Measurements from ENCODE around the gene CD3D. TPM values are rescaled to one million over a fixed set of nuclear protein-coding genes. Genes with fewer than 3 reads are reported as not detected.
A peak's percentile ranks its signal among the peaks of the same experiment; 100 is the strongest.

CD3D gene
- polyA plus RNA-seq (ENCODE audit: insufficient read length in 3 of 3), result under 1 TPM; 0.25 to 0.61 (median 0.35) TPM

DNA sequence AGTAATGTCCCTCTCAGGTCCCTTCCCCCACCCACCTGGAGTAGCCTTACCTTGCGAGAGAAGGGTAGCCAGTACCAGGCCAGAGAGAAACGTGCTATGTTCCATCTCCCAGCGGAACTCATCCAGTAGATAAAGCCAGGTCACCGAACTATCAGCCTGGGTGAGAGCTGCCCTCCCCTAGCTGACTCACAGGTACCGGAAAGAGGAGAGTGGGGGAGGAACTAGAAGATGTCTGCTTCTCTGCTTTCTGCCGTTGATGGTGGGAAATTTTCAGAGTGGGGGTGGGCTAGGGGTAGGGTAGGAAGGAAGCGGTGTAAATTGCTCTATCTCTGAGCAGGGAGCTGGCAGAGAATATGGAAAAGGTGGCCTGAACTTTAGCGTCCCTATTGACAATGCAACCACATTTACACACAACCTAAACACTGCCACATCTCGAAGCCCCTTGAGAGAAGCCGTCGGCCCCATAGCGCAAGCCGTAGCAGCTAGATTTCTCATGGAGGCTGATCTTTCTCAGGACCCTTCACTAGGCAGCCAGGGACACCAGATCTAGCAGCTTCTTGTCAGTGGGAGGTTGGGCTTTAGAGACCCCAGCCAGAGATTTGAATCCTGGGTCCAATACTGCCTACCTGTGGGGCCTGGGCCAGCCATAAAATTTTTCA is at the start of gene CD3D:
Gene CD3D, minus strand, starts transcription at position 203 of the 659 bp plus-strand sequence. Its CDS starts 98 bp downstream, at position 105.
- no peak for DNase-seq (ENCODE audit: low read depth in 3 of 3, low spot score in 2 of 3)

DNA sequence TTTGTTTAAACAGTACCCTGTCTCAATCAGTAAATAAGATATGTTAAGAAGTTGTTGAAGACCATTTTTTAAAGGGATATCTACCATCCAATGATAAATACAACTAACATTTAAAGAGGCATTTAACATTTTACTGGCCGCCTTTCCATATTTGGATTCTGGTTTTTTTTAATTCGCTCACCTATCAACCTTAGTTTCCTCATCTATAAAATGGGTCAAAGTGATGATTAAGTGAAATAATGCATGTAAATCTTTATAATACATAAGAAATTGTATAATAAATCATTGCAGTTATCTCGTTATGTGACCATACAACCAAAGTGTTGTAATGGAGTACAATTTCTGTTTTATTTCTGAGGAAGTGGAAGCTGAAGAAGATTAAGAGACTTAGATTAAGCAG is 41.2 kb upstream of the CD3D start:
- DNase-seq (ENCODE audit: low read depth in 3 of 3, low spot score in 2 of 3), result no peak

DNA sequence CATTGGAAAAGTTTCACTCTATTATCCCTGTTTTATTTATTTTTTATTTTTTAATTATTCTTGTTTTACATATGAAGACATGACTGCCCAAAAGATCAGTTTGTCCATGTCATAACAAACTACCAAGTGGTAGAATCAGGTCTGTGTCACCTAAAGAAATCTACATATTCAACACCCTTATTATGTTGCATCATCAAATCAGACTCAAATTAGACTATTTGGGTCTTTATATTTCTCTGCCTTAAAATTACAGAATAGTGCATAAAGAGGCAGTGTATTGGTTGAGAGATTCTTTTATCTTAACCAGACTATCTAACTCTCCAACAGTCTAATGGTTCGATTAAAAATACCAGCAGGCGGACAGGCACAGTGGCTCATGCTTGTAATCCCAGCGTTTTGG is 40.4 kb upstream of the CD3D start:
- no peak for DNase-seq (ENCODE audit: low read depth in 3 of 3, low spot score in 2 of 3)

DNA sequence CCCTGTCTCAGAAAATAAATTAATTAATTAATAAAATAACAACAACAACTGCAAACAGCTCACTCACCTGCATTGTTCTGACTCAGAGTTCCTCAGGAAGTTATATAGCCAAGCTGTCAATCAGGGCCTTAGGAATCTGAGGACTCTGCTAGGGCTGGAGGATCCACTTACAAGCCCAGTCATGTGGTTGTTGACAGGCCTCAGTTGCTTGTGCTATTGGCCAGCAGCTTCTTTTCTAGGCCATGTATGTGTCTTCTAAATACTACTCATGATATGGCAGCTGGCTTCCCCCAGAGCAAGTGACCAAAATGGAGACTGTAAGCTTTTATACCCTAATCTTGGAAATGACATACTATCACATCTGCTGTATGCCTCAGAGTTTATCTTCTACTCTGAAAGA is 38.1 kb upstream of the CD3D start:
- no peak for DNase-seq (ENCODE audit: low read depth in 3 of 3, low spot score in 2 of 3)

DNA sequence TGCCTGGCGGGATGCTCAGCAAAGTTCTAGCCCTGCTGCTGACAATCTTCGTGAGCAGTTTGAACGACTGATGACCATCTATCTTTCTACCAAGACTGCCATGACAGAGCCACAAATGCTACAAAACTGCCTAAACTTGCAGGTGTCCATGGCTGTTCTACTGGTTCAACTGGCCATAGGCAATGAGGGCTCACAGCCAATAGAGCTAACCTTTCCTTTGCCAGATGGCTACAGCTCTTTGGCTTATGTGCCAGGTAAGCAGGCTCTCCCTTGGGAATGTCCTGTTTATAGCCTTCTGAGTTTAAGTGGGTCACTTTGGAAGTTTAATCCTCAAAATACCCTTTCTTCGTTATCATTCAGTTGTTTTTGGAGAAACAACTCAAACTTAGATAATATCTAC is 37.0 kb upstream of the CD3D start:
- no peak for DNase-seq (ENCODE audit: low read depth in 3 of 3, low spot score in 2 of 3)

DNA sequence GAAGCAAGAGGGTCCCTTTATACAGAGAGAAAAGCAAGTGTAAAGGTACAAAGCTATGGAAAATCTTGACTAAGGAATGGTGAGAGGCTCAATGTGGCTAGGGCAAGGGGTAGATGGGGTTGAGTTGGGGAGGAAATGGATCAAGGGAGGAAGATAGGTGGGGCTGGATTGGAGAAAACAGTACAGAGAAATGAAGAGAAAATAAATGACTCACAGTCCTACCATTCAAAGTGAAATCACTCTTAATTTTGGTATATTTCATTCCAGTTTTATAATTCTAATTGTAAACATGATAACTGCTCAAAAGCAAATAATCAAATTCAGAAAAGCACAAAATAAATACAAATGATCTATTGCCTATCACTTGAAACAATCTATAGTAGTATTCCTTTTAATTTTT is 33.5 kb upstream of the CD3D start:
- DNase-seq (ENCODE audit: low read depth in 3 of 3, low spot score in 2 of 3), result no peak

DNA sequence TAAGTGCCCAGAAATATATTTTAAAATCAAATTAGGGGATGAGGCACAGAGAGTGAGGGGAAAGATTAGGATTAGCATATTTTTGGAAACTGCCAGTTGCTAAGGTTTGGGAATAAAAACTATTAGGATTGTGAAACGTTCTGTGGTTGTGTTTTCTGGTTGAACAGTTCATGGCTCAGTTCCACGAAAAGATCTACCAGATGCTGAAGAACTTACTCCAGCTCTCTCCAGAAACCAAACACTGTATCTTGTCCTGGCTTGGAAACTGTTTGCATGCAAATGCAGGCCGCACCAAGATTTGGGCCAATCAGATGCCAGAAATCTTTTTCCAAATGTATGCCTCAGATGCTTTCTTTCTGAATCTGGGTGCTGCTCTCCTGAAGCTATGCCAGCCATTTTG is 32.2 kb upstream of the CD3D start:
- no peak for DNase-seq (ENCODE audit: low read depth in 3 of 3, low spot score in 2 of 3)

DNA sequence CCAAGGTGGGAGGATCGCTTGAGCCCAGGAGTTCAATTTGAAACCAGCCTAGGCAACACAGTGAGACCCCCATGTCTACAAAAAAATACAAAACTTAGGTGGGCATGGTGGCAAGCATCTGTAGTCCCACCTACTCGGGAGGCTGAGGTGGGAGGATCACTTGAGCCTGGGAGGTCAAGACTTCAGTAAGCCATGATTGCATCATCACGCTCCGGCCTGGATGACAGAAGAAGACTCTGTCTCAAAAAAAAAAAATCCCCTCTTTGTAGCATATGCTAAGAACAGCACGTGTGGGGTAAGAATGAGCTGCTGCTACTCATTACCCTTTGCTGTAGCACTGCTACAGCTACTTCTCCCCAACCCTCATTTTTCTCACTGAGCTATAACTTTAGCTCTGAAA is 31.4 kb upstream of the CD3D start:
- DNase-seq (ENCODE audit: low read depth in 3 of 3, low spot score in 2 of 3), result no peak

DNA sequence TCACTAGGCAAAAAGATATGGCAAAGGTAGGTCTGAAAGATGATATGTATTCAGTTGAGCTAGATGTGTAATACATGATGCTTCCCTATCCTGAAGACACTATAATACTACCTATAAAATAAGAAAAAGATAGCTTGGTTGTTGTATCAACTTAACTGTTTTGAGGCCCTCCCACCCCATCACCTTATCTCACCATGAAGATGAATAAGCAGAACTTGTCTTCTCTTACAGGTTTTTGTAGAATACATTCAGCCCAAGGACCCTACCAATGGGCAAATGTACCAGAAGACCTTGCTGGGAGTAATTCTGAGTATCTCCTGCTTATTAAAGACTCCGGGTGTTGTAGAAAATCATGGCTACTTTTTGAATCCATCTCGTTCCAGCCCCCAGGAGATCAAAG is 30.8 kb upstream of the CD3D start:
- no peak for DNase-seq (ENCODE audit: low read depth in 3 of 3, low spot score in 2 of 3)

DNA sequence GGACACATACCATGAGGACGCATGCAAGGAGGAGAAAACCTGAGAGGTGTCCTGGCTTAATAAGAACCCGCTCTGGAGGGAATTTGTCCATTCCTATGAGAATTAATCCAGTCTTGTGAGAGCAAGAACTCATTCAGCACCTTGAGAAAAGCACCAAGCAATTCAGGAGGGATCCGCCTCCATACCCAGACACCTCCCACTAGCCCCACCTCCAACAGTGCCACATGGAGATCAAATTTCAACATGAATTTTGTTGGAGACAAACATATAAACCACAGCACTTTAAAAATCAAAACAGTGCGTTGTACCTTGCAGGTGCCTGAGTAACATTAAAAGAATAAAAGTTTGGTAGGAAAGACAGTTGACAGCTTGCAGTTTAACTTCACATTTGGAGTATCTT is 28.3 kb upstream of the CD3D start:
- no peak for DNase-seq (ENCODE audit: low read depth in 3 of 3, low spot score in 2 of 3)

DNA sequence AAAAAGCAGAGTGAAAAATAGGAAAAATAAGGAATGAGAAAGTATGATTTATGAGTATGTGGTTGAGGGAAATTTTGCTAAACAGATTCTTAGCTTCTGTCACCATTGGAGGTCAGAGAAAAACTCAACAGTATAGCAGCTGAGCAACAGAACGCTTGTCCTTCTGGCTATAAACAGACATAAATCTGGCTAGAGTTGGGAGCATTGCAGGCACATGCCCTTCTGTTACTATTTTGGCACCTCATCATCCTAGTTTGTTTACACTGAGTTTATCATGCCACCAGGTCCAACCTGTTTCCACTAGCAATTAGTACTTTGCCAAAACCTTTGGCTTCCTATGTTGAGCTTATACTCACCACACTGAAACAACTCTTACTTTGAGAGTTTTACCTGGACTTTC is 23.8 kb upstream of the CD3D start:
- no peak for DNase-seq (ENCODE audit: low read depth in 3 of 3, low spot score in 2 of 3)

DNA sequence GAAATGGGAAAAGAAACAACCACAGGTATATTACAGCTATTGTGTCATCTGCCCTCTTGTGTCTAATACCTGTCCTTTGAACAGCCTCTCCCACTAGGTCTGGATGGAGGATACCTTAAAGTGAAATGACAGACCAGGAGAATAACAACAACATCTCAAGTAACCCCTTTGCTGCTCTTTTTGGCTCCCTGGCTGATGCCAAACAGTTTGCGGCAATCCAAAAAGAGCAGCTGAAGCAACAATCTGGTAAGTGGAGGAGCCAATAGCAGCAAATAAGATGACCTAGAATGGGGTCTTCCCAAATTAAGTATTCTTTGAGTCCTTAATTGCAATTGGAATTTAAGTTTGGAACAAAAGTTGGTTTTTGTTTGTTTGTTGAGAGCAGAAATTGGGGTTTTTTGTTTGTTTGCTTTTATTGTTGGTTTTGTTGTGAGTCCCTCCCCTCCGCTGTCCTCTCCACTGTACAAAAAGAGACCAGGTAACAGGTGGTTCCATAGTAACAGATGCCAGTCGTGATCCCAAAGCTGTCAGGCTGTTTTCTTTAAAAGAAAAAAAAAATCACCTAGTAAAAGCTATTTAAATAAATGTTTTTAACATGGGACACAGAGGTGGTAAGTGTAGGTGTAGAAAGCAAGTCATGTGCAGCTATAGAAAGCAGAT is 22.6 kb upstream of the CD3D start:
- DNase-seq (ENCODE audit: low read depth in 3 of 3, low spot score in 2 of 3), result no peak

DNA sequence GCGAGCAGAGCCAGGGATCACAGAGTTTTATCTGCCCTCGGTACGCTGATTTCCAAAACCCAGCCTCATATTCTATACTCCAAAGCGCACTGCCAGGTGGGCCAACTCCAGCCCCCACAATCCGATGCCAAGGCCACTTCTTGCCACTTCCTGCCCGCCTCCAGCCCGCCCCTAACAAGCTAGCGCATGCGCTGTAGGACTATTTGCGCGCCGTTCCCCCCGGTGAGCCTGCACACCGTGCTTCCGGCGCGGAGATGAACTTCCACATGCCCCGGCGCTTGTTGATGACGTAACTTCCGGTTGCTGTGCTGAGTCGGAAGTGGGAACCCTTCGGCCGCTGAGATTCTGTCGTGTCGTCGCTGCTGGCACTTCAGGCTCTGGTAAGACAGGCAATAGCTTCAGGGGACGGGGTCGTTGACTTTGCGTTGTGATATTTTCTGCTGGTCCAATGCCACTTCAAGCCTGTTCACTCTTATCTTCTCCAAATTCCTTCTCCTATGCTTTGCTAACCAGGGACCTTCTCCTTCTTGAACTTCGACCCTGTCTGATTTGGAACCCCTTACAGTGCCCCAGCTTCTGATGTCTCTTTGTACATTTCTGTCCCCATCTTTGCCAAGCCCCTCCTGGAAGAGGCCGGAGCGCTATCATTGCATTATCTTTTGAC is 16.9 kb upstream of the CD3D start, which contains the start of gene UBE4A:
Gene UBE4A, plus strand, starts transcription at position 306 of the 664 bp plus-strand sequence. CDS start 5,481 bp downstream, outside the sequence.
- DNase-seq (ENCODE audit: low read depth in 3 of 3, low spot score in 2 of 3), result peak; percentile 87 to 91 (median 90)

DNA sequence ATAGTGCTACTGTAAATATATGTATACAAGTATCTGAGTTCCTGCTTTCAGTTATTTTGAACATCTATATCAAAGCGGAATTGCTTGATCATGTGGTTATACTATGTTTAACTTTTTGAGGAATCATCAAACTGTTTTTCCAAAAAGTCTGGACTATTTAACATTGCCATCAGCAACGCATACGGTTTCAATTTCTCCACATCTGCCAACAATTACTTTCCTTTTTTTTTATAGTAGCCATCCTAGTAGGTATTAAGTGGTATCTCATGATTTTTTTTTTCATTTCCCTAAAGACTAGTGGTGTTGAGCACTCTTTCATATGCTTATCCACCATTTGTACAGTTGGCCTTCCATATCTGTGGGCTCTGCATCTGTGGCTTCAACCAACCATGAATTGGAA is 15.6 kb upstream of the CD3D start:
- no peak for DNase-seq (ENCODE audit: low read depth in 3 of 3, low spot score in 2 of 3)

DNA sequence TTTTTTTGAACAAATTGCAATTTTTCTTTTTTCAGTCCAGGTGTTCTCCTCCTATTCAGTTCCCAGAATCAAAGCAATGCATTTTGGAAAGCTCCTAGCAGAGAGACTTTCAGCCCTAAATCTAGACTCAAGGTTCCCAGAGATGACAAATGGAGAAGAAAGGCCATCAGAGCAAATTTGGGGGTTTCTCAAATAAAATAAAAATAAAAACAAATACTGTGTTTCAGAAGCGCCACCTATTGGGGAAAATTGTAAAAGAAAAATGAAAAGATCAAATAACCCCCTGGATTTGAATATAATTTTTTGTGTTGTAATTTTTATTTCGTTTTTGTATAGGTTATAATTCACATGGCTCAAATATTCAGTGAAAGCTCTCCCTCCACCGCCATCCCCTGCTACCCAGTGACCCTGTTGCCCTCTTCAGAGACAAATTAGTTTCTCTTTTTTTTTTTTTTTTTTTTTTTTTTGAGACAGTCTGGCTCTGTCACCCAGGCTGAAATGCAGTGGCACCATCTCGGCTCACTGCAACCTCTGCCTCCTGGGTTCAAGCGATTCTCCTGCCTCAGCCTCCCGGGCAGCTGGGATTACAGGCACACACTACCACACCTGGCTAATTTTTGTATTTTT is 10.7 kb upstream of the CD3D start:
- peak in 2 of 3 donors; percentile 2 to 3 for DNase-seq (ENCODE audit: low read depth in 3 of 3, low spot score in 2 of 3)

DNA sequence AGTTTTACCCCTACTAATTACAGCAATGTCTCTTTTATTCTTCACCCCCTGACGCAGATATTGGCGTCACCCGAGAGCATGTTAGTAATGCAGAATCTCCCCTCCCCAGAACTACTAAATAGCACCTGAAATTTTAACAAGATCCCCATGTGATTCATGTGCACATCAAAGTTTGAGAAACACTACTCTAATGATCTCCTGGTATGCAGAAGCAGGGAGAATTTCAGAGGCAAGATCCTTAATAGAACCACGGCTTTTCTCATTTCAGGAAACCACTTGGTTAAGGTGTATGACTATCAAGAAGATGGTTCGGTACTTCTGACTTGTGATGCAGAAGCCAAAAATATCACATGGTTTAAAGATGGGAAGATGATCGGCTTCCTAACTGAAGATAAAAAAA is 7.0 kb upstream of the CD3D start:
- DNase-seq (ENCODE audit: low read depth in 3 of 3, low spot score in 2 of 3), result no peak

DNA sequence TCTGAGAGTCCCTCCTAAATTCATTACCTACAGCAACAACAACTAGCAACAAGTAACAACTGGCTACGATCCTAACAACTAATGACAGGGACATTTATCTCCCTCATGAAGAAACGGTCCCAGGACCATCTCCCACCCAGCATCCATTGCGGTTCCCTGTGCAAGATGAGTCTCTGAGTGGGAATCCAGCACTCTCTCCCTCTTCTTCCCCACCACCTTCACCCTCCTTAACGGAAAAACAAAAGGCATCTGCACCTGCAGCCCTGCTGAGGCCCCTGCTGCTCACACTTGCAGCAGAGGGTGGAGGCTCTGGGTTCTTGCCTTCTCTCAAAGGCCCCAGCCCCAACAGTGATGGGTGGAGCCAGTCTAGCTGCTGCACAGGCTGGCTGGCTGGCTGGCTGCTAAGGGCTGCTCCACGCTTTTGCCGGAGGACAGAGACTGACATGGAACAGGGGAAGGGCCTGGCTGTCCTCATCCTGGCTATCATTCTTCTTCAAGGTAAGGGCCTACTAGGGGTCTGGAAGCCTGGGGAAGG is 1.5 kb upstream of the CD3D start, which contains the start of gene CD3G:
Gene CD3G, plus strand, starts transcription at position 364 of the 535 bp plus-strand sequence. Its CDS starts 80 bp downstream, at position 444.
- no peak for DNase-seq (ENCODE audit: low read depth in 3 of 3, low spot score in 2 of 3)

DNA sequence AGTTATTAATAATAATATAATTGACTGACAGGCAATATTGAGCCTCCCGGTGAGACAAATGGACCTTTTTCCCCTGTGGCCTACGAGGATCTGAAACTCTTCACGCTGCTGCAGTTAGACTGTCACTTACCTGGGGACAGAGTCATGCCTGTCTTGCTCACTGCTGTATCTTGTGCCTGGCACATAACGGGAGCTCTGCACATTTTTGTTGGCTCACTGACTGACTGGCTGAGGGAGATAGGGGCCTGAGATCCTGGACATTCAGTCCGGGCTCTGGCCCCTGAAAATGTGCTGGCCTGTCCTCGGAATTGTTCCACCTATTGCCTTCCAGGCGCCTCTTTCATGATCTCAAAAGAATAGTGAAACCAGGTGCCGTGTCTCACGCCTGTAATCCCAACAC is 743 bp upstream of the CD3D start:
- no peak for DNase-seq (ENCODE audit: low read depth in 3 of 3, low spot score in 2 of 3)

DNA sequence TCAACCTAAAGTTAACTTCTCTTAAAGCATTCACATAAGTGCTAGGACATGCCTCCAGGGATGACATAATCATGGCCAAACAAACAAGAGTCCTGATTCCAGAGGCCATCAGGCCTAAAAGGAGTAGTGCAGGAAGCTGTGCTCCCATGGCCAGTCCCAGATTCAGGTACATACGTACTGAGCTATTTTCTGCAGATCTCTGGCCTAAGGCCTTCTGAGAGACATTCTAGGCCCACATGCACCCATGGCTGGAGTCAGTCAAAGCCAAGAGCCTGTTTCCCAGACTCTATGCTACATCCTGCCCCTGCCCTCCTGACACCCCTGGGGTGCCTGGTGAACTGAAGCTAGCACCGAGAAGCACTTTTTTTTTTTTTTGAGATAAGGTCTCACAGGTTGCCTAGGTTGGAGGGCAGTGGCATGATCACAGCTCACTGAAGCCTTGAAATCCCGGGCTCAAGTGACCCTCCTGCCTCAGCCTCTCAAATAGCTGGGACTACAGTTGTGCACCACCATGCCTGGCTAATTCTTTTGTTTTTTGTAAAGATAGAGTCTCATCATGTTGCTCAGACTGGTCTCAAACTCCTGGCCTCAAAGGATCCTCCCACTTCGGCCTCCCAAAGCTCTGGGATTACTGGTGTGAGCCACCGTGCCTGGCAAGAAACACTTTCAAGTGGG is 553 bp downstream of the CD3D start:
- no peak for DNase-seq (ENCODE audit: low read depth in 3 of 3, low spot score in 2 of 3)

DNA sequence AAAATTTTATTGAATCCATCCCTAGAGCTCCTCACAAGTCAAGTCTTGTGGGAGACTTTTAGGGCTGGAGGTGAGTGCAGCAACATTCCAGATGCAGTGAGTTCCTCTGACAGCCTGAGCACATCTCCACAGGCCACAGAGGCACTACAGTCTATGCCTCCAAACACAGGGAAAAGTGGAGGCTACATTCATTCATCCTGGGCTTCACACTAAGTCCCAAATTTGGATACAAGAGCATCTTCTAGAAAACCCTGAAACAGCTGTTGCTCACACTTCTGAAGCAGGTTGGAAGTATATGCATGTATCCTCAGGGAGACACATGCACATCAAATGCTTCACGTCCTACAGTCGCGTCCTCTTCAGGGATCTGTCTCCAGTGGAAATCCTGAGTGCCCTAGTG is 1.2 kb downstream of the CD3D start:
- no peak for DNase-seq (ENCODE audit: low read depth in 3 of 3, low spot score in 2 of 3)

DNA sequence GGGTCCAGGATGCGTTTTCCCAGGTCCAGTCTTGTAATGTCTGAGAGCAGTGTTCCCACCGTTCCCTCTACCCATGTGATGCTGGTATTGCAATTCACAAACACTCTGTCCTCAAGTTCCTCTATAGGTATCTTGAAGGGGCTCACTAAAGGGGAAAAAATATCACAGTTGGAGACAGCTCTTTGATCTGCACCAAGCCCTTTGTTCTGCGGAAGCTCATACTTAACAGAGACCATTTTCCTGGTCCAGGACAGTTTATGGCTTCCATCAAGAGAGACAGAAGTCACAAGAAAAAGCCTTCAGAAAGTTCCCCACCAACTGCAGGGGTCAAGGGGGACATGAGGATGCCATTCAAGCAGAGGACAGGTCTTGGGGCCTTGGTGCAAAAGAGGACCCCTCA is 2.1 kb downstream of the CD3D start:
- DNase-seq (ENCODE audit: low read depth in 3 of 3, low spot score in 2 of 3), result no peak

All from right renal cortex interstitium (tissue), 3 donors.